ENCODE results near the gene SEC14L5. TPM values are rescaled to one million over a fixed set of nuclear protein-coding genes. Genes with fewer than 3 reads are reported as not detected.

SEC14L5 gene
- total and polyA plus RNA-seq, 2 donors (not counting 3 experiments of a cell fraction or from before 2014, with no cell fraction given) = not detected

- FAIRE-seq = no peak
- Histone ChIP-seq H3K27ac (ENCODE audit: insufficient read depth, low read depth, low read length) (no peak overlapping the region), H3K9me1 (replicated peaks; ENCODE audit: control insufficient read depth, extremely low read depth, insufficient read depth, low read length) (no peaks in the 10 kb centered on the region), H3K36me3 (ENCODE audit: control insufficient read depth in 2 of 2, extremely low read depth in 1 of 2, insufficient read depth in 2 of 2, low read length in 2 of 2) (no peaks in the 10 kb centered on the region), H2AFZ (ENCODE audit: low read depth, low read length) (no peak overlapping the region), H4K20me1 (replicated peaks; ENCODE audit: control insufficient read depth, extremely low read depth, insufficient read depth, low read length) (no peaks in the 10 kb centered on the region), H3K4me2 (ENCODE audit: insufficient read depth, low read length) (no peak overlapping the region), H3K79me2 (ENCODE audit: control insufficient read depth, insufficient read depth, low read length) (no peaks in the 10 kb centered on the region), H3K9ac (replicated peaks; ENCODE audit: extremely low read depth, insufficient read depth, low read length) (no peak overlapping the region), H3K27me3 (ENCODE audit: control insufficient read depth in 2 of 2, insufficient read depth in 2 of 2, low read length in 2 of 2) (peaks cover 0 to 2% of the 10 kb centered on the region in 2 experiments), H3K9me3 (replicated peaks; ENCODE audit: control insufficient read depth, insufficient read depth, low read length) (no peaks in the 10 kb centered on the region), H3K4me1 (ENCODE audit: control insufficient read depth, extremely low read depth, insufficient read depth, low read length) (peaks cover 5% of the 10 kb centered on the region), H3K4me3 (replicated peaks in 1 of 3; ENCODE audit: insufficient read depth in 1 of 3, low read depth in 1 of 3, low read length in 3 of 3) (peak overlapping the region in 1 of 3 experiments; percentile 13)
- dilution Hi-C loops (cut with MboI; ENCODE audit: extremely low pct_ligation_motif_present, low sequenced_read_pairs) (no loop called here), intact Hi-C loops (cut with micrococcal nuclease) (loop anchor here (5.0 to 10.0 kb wide), 4 partner anchors 64 to 346 kb away; partner anchors contain the start of genes EEF2KMT, NAGPA and UBALD1)
- POLR2A ChIA-PET = interaction anchor here (0.5 kb wide), 1 partner anchor 102 kb away, joined by 9 read pairs; no protein-coding TSS in a partner anchor
- no TSS peak for BruUV-seq (replicated peaks)
- CTCF ChIA-PET = interaction anchor here (0.7 to 1.6 kb wide), 8 partner anchors 22 to 452 kb away, joined by 3 to 4 read pairs (median 3); partner anchors contain the start of gene PPL
- TF ChIP-seq GATA2 (IDR thresholded peaks at IDR 0.05; ENCODE audit: insufficient read depth, insufficient read length, low read depth, low read length) (no peak), POLR2A (IDR thresholded peaks at IDR 0.05; ENCODE audit: low read depth, low read length) (no peak), JUN (IDR thresholded peaks at IDR 0.05; ENCODE audit: borderline replicate concordance, insufficient read depth, insufficient read length, low read depth) (no peak), CTCF (IDR thresholded peaks at IDR 0.05; ENCODE audit: extremely low read depth in 1 of 2, insufficient read depth in 1 of 2, low read depth in 1 of 2, low read length in 2 of 2) (no peak), FOS (IDR thresholded peaks at IDR 0.05; ENCODE audit: borderline replicate concordance, insufficient read depth, low read length) (no peak), MAX (IDR thresholded peaks at IDR 0.05; ENCODE audit: insufficient read depth, insufficient read length) (no peak)
- no peak for DNase-seq (ENCODE audit: low read depth, low spot score)
Measured at GRCh38 chr16:4958510-4959438, 644 bp downstream of the SEC14L5 start.

All from endothelial cell of umbilical vein (primary cell).